HEK293 (cell line): Measurements from ENCODE around the gene GSG1.
A peak's percentile ranks its signal among the peaks of the same experiment; 100 is the strongest.

Source experiments
- CTCF ChIA-PET: fragments of 350-600 bp; formaldehyde crosslinking; extraction: SDS; loops from one replicate; lab custom pipeline; 2021; ENCODE audit warnings: antibody characterized with exemption; lab: Yijun Ruan, JAX
- POLR2A ChIA-PET: fragments of 300-600 bp; formaldehyde crosslinking; extraction: SDS; loops from one replicate; lab custom pipeline; 2020; ENCODE audit warnings: antibody characterized with exemption, inconsistent platforms; lab: Yijun Ruan, JAX
- H3K27ac ChIP-seq: fragments of 200-500 bp; sonication (Bioruptor generic); 2 replicates; pipeline ENCODE4 v1.5.1; 2014; ENCODE audit warnings: low read depth, low read length, control low read depth, inconsistent platforms; ENCODE audit errors: extremely low read depth
- H3K36me3 ChIP-seq, 2 experiments: fragments of 200-500 bp in 1 of 2; sonication (Bioruptor generic) in 1 of 2; 1 replicate in 1 of 2; 2 replicates in 1 of 2; pipeline ENCODE4 v1.5.1; 2014 to 2017; ENCODE audit warnings: inconsistent platforms in 2 of 2, low read length in 2 of 2; ENCODE audit not compliant: control insufficient read depth in 2 of 2, insufficient read depth in 1 of 2
- H3K4me1 ChIP-seq: fragments of 200-500 bp; sonication (Bioruptor generic); 2 replicates; pipeline ENCODE4 v1.5.1; 2014; ENCODE audit warnings: mild to moderate bottlenecking, low read length, inconsistent platforms; ENCODE audit not compliant: control insufficient read depth, insufficient read depth
- H3K4me3 ChIP-seq: 2 replicates; pipeline ENCODE4 v1.5.1; 2011; ENCODE audit warnings: low read depth, mild to moderate bottlenecking, control low read depth, low read length, moderate library complexity
- H3K9me3 ChIP-seq: fragments of 200-500 bp; sonication (Bioruptor generic); 2 replicates; pipeline ENCODE4 v1.5.1; 2014; ENCODE audit warnings: low read depth, low read length, inconsistent platforms; ENCODE audit not compliant: control insufficient read depth, insufficient read depth
- ATF2 ChIP-seq: fragments of 450-650 bp; formaldehyde crosslinking; IDR thresholded peaks from 2 replicates; pipeline ENCODE4 v1.5.1; 2016; ENCODE audit warnings: missing biosample characterization, missing genetic modification characterization, low read depth
- BCL6B ChIP-seq: fragments of 450-650 bp; formaldehyde crosslinking; IDR thresholded peaks from 2 replicates; pipeline ENCODE4 v1.5.1; 2017; ENCODE audit warnings: missing biosample characterization, missing genetic modification characterization
- FEZF1 ChIP-seq: fragments of 450-650 bp; formaldehyde crosslinking; IDR thresholded peaks from 2 replicates; pipeline ENCODE4 v1.5.1; 2016; ENCODE audit warnings: missing biosample characterization, missing genetic modification characterization
- INSM2 ChIP-seq: fragments of 450-650 bp; formaldehyde crosslinking; IDR thresholded peaks from 2 replicates; pipeline ENCODE4 v1.5.1; 2016; ENCODE audit warnings: missing biosample characterization, missing genetic modification characterization
- OSR2 ChIP-seq: fragments of 450-650 bp; formaldehyde crosslinking; IDR thresholded peaks from 2 replicates; pipeline ENCODE4 v1.5.1; 2016; ENCODE audit warnings: missing biosample characterization, missing genetic modification characterization
- PRDM6 ChIP-seq: fragments of 450-650 bp; formaldehyde crosslinking; IDR thresholded peaks from 2 replicates; pipeline ENCODE4 v1.5.1; 2017; ENCODE audit warnings: missing biosample characterization, missing genetic modification characterization
- RBAK ChIP-seq: fragments of 450-650 bp; formaldehyde crosslinking; IDR thresholded peaks from 2 replicates; pipeline ENCODE4 v1.5.1; 2016; ENCODE audit warnings: missing biosample characterization, missing genetic modification characterization
- REPIN1 ChIP-seq: fragments of 450-650 bp; formaldehyde crosslinking; IDR thresholded peaks from 2 replicates; pipeline ENCODE4 v1.5.1; 2017; ENCODE audit warnings: missing biosample characterization, missing genetic modification characterization, low read depth
- SETDB1 ChIP-seq: IDR thresholded peaks from one replicate; pipeline ENCODE4 v1.6.1; 2017; ENCODE audit warnings: mild to moderate bottlenecking, low read length, moderate library complexity, mixed read lengths; ENCODE audit not compliant: insufficient read length
- SP2 ChIP-seq: fragments of 450-650 bp; formaldehyde crosslinking; IDR thresholded peaks from 2 replicates; pipeline ENCODE4 v1.5.1; 2016; ENCODE audit warnings: missing biosample characterization, missing genetic modification characterization
- ZBTB6 ChIP-seq: fragments of 450-650 bp; formaldehyde crosslinking; IDR thresholded peaks from 2 replicates; pipeline ENCODE4 v1.5.1; 2017; ENCODE audit warnings: missing biosample characterization, missing genetic modification characterization
- ZIC2 ChIP-seq: fragments of 450-650 bp; formaldehyde crosslinking; IDR thresholded peaks from 2 replicates; pipeline ENCODE4 v1.5.1; 2016; ENCODE audit warnings: missing biosample characterization, missing genetic modification characterization
- ZNF112 ChIP-seq: fragments of 450-650 bp; formaldehyde crosslinking; IDR thresholded peaks from 2 replicates; pipeline ENCODE4 v1.5.0; 2017; ENCODE audit warnings: missing biosample characterization, missing genetic modification characterization
- ZNF211 ChIP-seq: fragments of 450-650 bp; formaldehyde crosslinking; IDR thresholded peaks from 2 replicates; pipeline ENCODE4 v1.5.1; 2016; ENCODE audit warnings: low read depth, missing biosample characterization, missing genetic modification characterization
- ZNF239 ChIP-seq: fragments of 450-650 bp; formaldehyde crosslinking; IDR thresholded peaks from 2 replicates; pipeline ENCODE4 v1.5.1; 2016; ENCODE audit warnings: missing biosample characterization, missing genetic modification characterization
- ZNF311 ChIP-seq: fragments of 450-650 bp; formaldehyde crosslinking; IDR thresholded peaks from 2 replicates; pipeline ENCODE4 v1.5.1; 2017; ENCODE audit warnings: missing biosample characterization, missing genetic modification characterization, borderline replicate concordance
- ZNF354C ChIP-seq: fragments of 450-650 bp; formaldehyde crosslinking; IDR thresholded peaks from 2 replicates; pipeline ENCODE4 v1.5.1; 2016; ENCODE audit warnings: missing biosample characterization, missing genetic modification characterization, low read depth, borderline replicate concordance
- ZNF426 ChIP-seq: fragments of 450-650 bp; formaldehyde crosslinking; IDR thresholded peaks from 2 replicates; pipeline ENCODE4 v1.5.1; 2017; ENCODE audit warnings: missing biosample characterization, missing genetic modification characterization, mild to moderate bottlenecking, inconsistent platforms, moderate library complexity
- ZNF473 ChIP-seq: fragments of 450-650 bp; formaldehyde crosslinking; IDR thresholded peaks from 2 replicates; pipeline ENCODE4 v1.5.1; 2017; ENCODE audit warnings: missing biosample characterization, missing genetic modification characterization
- ZNF561 ChIP-seq: fragments of 450-650 bp; IDR thresholded peaks from 2 replicates; pipeline ENCODE4 v1.5.1; 2018; ENCODE audit warnings: missing biosample characterization, missing genetic modification characterization, borderline replicate concordance
- ZNF580 ChIP-seq: fragments of 450-650 bp; formaldehyde crosslinking; IDR thresholded peaks from 2 replicates; pipeline ENCODE4 v1.5.1; 2016; ENCODE audit warnings: missing biosample characterization, missing genetic modification characterization
- ZNF629 ChIP-seq: fragments of 450-650 bp; formaldehyde crosslinking; IDR thresholded peaks from 2 replicates; pipeline ENCODE4 v1.5.1; 2017; ENCODE audit warnings: missing biosample characterization, missing genetic modification characterization
- ZNF677 ChIP-seq: fragments of 450-650 bp; IDR thresholded peaks from 2 replicates; pipeline ENCODE4 v1.5.0; 2018; ENCODE audit warnings: missing biosample characterization, mild to moderate bottlenecking, missing genetic modification characterization, moderate library complexity
- ZNF701 ChIP-seq: fragments of 450-650 bp; formaldehyde crosslinking; IDR thresholded peaks from 2 replicates; pipeline ENCODE4 v1.5.1; 2016; ENCODE audit warnings: missing biosample characterization, missing genetic modification characterization
- ZNF777 ChIP-seq: fragments of 450-650 bp; formaldehyde crosslinking; IDR thresholded peaks from 2 replicates; pipeline ENCODE4 v1.5.1; 2017; ENCODE audit warnings: missing biosample characterization, missing genetic modification characterization, borderline replicate concordance
- ZSCAN18 ChIP-seq: fragments of 450-650 bp; formaldehyde crosslinking; IDR thresholded peaks from 2 replicates; pipeline ENCODE4 v1.5.1; 2016; ENCODE audit warnings: missing biosample characterization, missing genetic modification characterization

The GSG1 gene

GRCh38 chr12:13049816-13050215 lies 53.7 kb downstream of the GSG1 start:
- no peaks in the 10 kb centered on the region for H3K9me3 ChIP-seq
- CTCF ChIA-PET, result interaction anchor here (2.4 kb wide), 1 partner anchor 162 kb away, joined by 7 read pairs; no protein-coding TSS in a partner anchor
- no peak overlapping the region for H3K4me3 ChIP-seq
- POLR2A ChIA-PET, result no interaction called here
- peaks cover 21% of the 10 kb centered on the region; the same call in 1 of the 2 replicates for H3K4me1 ChIP-seq
- TF ChIP-seq ZNF211 (tag by site-specific recombination), result no peak
- no peak for TF ChIP-seq ZNF426 (tag by site-specific recombination)
- TF ChIP-seq RBAK (tag by site-specific recombination), result no peak
- no peak for TF ChIP-seq FEZF1 (tag by site-specific recombination)
- TF ChIP-seq BCL6B (tag by site-specific recombination), result no peak
- no peak for TF ChIP-seq SP2
- no peak for TF ChIP-seq REPIN1
- TF ChIP-seq ZBTB6 (tag by site-specific recombination), result no peak
- no peak for TF ChIP-seq ZNF561 (tag by site-specific recombination)
- TF ChIP-seq ZIC2, result no peak
- TF ChIP-seq ZNF580, result no peak
- no peak for TF ChIP-seq ZNF311
- no peak for TF ChIP-seq SETDB1
- no peak for TF ChIP-seq ZNF677 (tag by site-specific recombination)
- no peak for TF ChIP-seq ZNF112 (tag by site-specific recombination)
- TF ChIP-seq ZSCAN18 (tag by site-specific recombination), result no peak
- TF ChIP-seq ZNF239, result no peak
- H3K27ac ChIP-seq, result no peak overlapping the region
- no peaks in the 10 kb centered on the region for H3K36me3 ChIP-seq

- Histone ChIP-seq H3K9me3 (no peaks in the 10 kb centered on the region), H3K36me3 (no peaks in the 10 kb centered on the region), H3K27ac (no peak overlapping the region), H3K4me1 (peaks cover 23% of the 10 kb centered on the region; the same call in 1 of the 2 replicates), H3K4me3 (no peak overlapping the region)
- ChIA-PET CTCF (interaction anchor here (0.8 to 2.8 kb wide), 2 partner anchors 12 to 310 kb away, joined by 3 to 7 read pairs; no protein-coding TSS in a partner anchor), POLR2A (no interaction called here)
- 0 out of 2 replicates have a peak, but pooled peaks have one; percentile 9 for TF ChIP-seq ATF2
- TF ChIP-seq PRDM6 (tag by site-specific recombination), result peak; percentile 56
- TF ChIP-seq OSR2 (tag by site-specific recombination), result peak; percentile 63; the same call in 1 of the 2 replicates
- no peak for TF ChIP-seq ZNF473 (tag by site-specific recombination)
- TF ChIP-seq INSM2, result peak; percentile 25; the same call in 1 of the 2 replicates
- peak; percentile 64; the same call in 1 of the 2 replicates for TF ChIP-seq ZNF629
- TF ChIP-seq ZNF354C, result no peak
- no peak for TF ChIP-seq ZNF777 (tag by site-specific recombination)
- no peak for TF ChIP-seq ZNF701 (tag by site-specific recombination)
Measured at GRCh38 chr12:13046964-13047363, 56.5 kb downstream of the GSG1 start.
